ENCODE data around the gene RNF175. TPM values are rescaled to one million over a fixed set of nuclear protein-coding genes. Genes with fewer than 3 reads are reported as not detected.

RNF175 gene
- total RNA-seq, 1 donor, result under 0.01 TPM

DNA sequence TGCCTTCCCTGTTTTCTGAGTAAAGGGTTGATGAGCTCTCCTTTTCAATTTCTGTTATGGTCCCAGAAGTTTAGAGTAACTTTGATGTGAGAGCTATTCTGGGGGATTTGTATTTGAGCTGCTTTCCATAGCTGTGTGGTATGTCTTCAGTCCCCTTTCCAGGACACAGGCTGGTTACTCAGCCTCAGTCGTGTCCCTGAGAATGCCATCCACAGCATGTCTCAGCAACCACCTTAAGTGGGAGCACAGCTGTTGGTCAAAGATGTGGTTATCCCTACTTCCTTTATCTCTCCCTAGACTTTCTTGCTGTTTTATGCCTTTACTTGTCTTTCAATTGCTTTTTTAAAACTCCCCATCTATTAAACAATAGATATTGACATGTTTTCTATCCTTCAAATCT, 37.8 kb downstream of the RNF175 start:
- H3K27me3 ChIP-seq (ENCODE audit: insufficient read depth, low read length), result no peaks in the 10 kb centered on the region
- H3K4me1 ChIP-seq (ENCODE audit: insufficient read depth, low read length), result no peaks in the 10 kb centered on the region
- DNase-seq (ENCODE audit: insufficient read length, low spot score, missing footprints), result no peak
- no peaks in the 10 kb centered on the region for H3K79me2 ChIP-seq (ENCODE audit: insufficient read depth, low read length)
- no peak overlapping the region for H2AFZ ChIP-seq (ENCODE audit: low read length)
- no peaks in the 10 kb centered on the region for H3K9me3 ChIP-seq (ENCODE audit: low read depth, low read length)
- no peak for TF ChIP-seq CTCF (IDR thresholded peaks at IDR 0.05; ENCODE audit: extremely low read depth, low read depth, low read length)
- H3K4me3 ChIP-seq (ENCODE audit: insufficient read depth, low read length), result no peak overlapping the region
- H3K27ac ChIP-seq (ENCODE audit: low read depth, low read length), result no peak overlapping the region
- H3K4me2 ChIP-seq (ENCODE audit: insufficient read depth, low read length), result no peak overlapping the region
- H3K36me3 ChIP-seq (ENCODE audit: insufficient read depth, low read length), result no peaks in the 10 kb centered on the region
- no peaks in the 10 kb centered on the region for H4K20me1 ChIP-seq (ENCODE audit: insufficient read depth, low read length)

DNA sequence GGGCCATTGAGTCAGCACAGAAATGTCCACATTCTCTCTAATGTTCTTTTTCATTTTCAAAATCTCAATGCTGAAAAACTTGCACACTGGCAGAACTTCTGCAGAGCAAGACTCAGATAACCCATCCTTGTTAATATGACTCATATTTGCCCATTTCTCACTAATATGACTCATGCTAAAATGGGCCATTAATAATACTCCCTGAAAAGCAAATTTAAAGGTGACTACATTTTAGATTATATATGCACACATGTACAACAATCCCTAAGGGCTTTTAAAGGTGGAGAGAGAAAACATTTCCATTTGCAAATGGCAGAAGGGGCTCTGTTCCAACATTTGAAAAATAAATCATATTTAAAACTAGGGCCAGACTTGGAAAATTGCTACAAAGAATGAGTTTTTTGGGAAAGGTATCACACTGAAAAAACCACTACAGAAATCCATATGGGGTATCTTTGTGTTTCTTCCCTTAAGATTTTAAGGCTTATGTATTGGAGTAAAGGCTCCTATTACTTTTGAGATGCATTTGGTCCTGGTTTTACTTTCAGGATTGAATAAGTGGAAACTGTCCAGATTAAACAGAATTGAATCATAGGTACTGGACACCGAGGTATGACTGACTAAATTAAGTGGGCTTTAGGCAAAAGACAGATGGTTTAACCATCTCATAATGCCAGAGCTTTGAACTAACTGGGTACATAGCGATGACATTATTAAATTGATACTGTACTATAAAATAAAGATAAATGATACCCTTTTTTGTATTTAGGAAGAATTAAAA, 45.8 kb downstream of the RNF175 start:
- Histone ChIP-seq H3K27me3 (ENCODE audit: insufficient read depth, low read length) (no peaks in the 10 kb centered on the region), H3K36me3 (ENCODE audit: insufficient read depth, low read length) (no peaks in the 10 kb centered on the region), H3K79me2 (ENCODE audit: insufficient read depth, low read length) (no peaks in the 10 kb centered on the region), H3K27ac (ENCODE audit: low read depth, low read length) (no peak overlapping the region), H4K20me1 (ENCODE audit: insufficient read depth, low read length) (no peaks in the 10 kb centered on the region), H2AFZ (ENCODE audit: low read length) (no peak overlapping the region), H3K4me2 (ENCODE audit: insufficient read depth, low read length) (no peak overlapping the region), H3K4me3 (ENCODE audit: insufficient read depth, low read length) (no peak overlapping the region), H3K9me3 (ENCODE audit: low read depth, low read length) (no peaks in the 10 kb centered on the region), H3K4me1 (ENCODE audit: insufficient read depth, low read length) (no peaks in the 10 kb centered on the region)
- no peak for DNase-seq (ENCODE audit: insufficient read length, low spot score, missing footprints)
- TF ChIP-seq CTCF (IDR thresholded peaks at IDR 0.05; ENCODE audit: extremely low read depth, low read depth, low read length), result no peak

DNA sequence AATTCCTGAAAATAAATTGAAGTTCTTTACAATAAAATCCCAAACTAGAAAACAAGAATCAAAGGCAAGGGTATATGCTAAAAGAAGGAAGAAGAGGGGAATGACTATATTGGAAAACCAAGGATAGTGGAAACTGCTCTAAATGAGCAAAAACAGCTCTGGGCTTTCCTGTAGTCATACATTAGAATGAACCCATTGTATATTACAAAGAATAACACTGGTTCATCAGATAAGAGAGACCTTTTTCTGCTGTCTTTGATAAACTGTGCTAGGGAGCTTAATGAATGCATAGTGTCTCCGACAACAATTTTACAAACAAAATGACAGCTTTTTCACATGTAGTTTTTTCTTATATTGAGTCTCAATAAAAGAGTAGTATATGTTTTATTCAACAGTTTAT, 49.1 kb downstream of the RNF175 start:
- H3K27ac ChIP-seq (ENCODE audit: low read depth, low read length), result no peak overlapping the region
- no peaks in the 10 kb centered on the region for H3K79me2 ChIP-seq (ENCODE audit: insufficient read depth, low read length)
- no peaks in the 10 kb centered on the region for H3K27me3 ChIP-seq (ENCODE audit: insufficient read depth, low read length)
- H3K4me3 ChIP-seq (ENCODE audit: insufficient read depth, low read length), result no peak overlapping the region
- no peak for TF ChIP-seq CTCF (IDR thresholded peaks at IDR 0.05; ENCODE audit: extremely low read depth, low read depth, low read length)
- no peak for DNase-seq (ENCODE audit: insufficient read length, low spot score, missing footprints)
- H3K36me3 ChIP-seq (ENCODE audit: insufficient read depth, low read length), result no peaks in the 10 kb centered on the region
- H2AFZ ChIP-seq (ENCODE audit: low read length), result no peak overlapping the region
- H3K9me3 ChIP-seq (ENCODE audit: low read depth, low read length), result no peaks in the 10 kb centered on the region
- no peaks in the 10 kb centered on the region for H3K4me1 ChIP-seq (ENCODE audit: insufficient read depth, low read length)
- H3K4me2 ChIP-seq (ENCODE audit: insufficient read depth, low read length), result no peak overlapping the region
- H4K20me1 ChIP-seq (ENCODE audit: insufficient read depth, low read length), result no peaks in the 10 kb centered on the region

DNA sequence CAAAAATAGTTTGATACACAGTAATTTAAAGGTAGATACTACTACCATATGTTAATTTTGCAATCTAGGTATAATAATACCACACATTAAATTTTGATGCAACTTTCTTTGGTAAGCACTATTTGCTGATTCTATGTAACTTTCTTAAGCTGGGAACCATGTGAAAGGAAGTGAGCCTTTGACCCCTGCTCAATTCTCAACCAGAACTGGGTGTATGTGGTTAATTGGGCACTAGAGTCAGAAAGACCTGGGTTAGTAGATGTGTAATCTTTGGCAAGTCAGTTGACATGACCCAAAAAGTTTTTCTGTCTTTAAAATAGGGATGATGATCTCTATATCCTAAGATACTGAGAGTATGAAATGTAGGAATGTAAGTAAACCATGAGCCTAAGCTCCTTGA, 53.3 kb downstream of the RNF175 start:
- Histone ChIP-seq H3K4me1 (ENCODE audit: insufficient read depth, low read length) (no peaks in the 10 kb centered on the region), H3K9me3 (ENCODE audit: low read depth, low read length) (no peaks in the 10 kb centered on the region), H3K27me3 (ENCODE audit: insufficient read depth, low read length) (no peaks in the 10 kb centered on the region), H2AFZ (ENCODE audit: low read length) (no peak overlapping the region), H3K4me3 (ENCODE audit: insufficient read depth, low read length) (no peak overlapping the region), H3K4me2 (ENCODE audit: insufficient read depth, low read length) (no peak overlapping the region), H3K27ac (ENCODE audit: low read depth, low read length) (no peak overlapping the region), H3K79me2 (ENCODE audit: insufficient read depth, low read length) (no peaks in the 10 kb centered on the region), H3K36me3 (ENCODE audit: insufficient read depth, low read length) (no peaks in the 10 kb centered on the region), H4K20me1 (ENCODE audit: insufficient read depth, low read length) (no peaks in the 10 kb centered on the region)
- no peak for DNase-seq (ENCODE audit: insufficient read length, low spot score, missing footprints)
- TF ChIP-seq CTCF (IDR thresholded peaks at IDR 0.05; ENCODE audit: extremely low read depth, low read depth, low read length), result no peak
